HuH-7.5 (cell line): ENCODE measurements around the gene GAB4.
"Not testable (repeated sequence)": the region's sequence is repeated elsewhere in the genome, so short reads cannot be mapped to it uniquely, and the experiment has no call there.

Experiments used
- DNase-seq: peaks from one replicate; pipeline ENCODE4 v3.0.0; 2011; ENCODE audit warnings: low spot score

The GAB4 gene

DNA sequence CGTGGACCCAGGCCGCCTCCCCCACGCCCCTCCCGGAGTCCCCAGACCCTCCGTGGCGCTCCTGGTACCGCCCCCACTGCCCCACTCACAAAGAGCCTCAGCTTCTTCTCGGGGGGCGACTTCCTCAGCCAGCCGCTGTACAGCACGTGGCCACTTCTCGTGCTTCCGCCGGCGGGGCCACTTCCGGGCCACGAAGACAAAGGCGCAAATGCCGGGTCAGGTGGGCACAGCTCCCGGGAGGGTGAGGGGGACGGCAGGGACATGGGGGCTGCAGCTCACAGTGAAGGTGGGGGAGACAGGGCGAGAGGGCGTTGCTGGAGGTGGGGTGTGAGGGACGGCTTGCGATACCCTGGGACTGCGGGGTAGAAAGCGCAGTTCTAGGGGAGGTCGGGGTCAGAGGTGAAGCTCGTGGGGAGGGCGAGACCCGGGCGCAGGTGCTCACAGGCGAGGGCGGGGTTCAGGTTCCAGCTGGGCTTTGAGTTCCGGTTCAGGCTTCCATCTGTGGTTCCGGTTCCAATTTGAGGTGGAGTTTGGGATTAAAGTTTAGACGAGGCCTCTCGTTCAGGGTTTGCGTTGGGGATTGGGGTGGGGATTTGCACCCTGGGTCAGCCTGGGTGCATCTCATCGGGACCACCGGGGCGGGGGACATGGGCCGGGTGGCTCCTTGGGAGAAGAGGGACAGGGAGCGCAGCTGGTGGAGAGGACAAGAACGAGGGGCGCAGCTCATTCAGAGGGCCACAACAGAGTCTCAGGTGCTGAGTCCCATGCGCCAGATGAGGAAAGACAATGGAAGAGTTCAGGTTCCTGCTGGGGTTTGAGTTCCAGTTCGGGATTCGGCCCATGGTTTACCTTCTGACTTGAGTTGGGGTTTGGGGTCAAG lies at the start of gene GAB4:
Gene GAB4, minus strand, starts transcription at position 371 of the 880 bp plus-strand sequence. Its CDS starts 108 bp downstream, at position 263.
- no peak for DNase-seq

- no peak for DNase-seq
Measured at GRCh38 chr22:17056807-17057206, 48.8 kb upstream of the GAB4 start.

DNA sequence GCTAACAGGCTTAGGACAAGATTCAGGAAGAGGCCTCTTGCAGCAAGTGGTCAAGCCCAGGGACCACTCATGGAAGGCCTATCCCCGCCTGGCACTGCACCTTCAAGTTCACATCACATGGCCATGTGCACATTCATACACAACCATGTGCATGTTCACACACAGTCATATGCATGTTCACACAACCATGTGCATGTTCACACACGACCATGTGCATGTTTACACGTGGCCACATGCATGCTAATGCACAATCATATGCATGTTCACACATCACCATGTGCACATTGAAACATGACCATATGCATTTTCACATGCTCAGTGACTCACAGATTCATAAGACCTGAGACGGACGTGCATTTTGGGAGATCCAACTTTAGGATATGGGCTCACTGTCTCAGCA lies 48.0 kb upstream of the GAB4 start:
- DNase-seq = no peak

GRCh38 chr22:17047656-17048055 lies 39.6 kb upstream of the GAB4 start:
- DNase-seq = no peak

GRCh38 chr22:17046566-17047348 lies 38.7 kb upstream of the GAB4 start:
- DNase-seq = no peak

- no peak for DNase-seq
Measured at GRCh38 chr22:17043521-17043920, 35.5 kb upstream of the GAB4 start.

- DNase-seq = not testable (repeated sequence)
Measured at GRCh38 chr22:17036842-17037711, 29.1 kb upstream of the GAB4 start.

DNA sequence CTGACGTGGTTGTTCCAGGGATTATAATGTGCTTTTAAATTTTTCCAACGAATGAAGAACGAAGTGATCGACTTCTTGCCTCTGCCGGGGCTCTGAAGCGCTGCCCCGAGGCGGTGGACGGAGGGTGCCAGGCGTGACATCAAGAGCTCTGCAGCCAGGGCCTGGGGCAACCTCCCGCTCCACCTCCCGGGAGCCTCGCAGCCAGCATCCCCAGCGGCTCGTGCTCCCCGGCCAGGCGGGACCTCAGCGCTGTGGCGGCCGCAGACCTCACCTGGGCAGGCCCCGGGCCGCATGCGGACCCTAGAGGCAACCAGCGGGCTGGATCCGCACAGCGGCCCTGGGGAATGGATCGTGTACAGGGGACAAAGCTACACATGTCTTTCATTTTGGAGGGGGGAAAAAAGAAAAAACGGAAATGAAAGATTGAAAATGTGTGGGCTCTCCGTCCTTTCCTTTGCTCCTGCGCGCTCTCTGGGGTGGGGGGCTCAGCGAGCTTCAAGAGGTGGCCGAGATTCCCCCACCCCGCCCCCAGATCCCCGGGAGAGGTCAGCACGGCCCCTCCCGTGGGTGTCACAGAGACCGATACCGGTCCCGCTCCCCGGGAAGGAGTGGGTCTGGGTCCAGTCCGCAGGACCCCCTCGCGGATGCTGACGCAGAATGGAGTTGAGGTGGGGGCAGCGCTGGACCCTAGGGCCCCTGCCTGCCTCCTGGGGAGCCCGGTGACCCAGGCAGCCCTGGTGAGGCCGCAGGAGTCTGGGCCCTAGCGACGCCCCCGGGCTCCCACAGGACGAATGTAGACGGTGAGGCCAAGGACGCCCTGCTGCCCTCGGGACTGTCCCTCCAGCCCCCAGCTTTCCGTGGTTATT lies 28.2 kb upstream of the GAB4 start:
- not testable (repeated sequence) for DNase-seq

GRCh38 chr22:17035246-17035645 lies 27.2 kb upstream of the GAB4 start:
- DNase-seq = no peak

- not testable (repeated sequence) for DNase-seq
Measured at GRCh38 chr22:17034532-17034931, 26.5 kb upstream of the GAB4 start.

DNA sequence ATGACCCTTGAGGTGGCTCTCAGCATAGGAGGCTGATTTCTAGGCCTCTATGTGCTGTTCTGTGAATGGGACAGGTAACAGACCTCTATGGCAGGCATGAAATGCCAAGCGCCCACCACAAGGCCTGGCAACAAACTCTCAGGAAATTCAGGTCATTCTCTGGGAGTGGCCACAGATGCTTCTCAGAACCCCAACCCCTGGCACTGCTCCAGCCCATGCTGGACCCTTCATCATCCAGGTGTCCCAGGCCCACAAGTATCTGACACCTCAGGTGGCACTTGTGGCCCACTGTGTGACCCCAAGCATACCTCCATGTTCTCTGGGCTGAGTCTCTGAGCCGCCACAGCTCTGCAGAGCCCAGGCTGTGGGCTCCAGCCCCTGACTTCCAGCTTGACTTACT lies 24.3 kb upstream of the GAB4 start:
- not testable (repeated sequence) for DNase-seq

DNA sequence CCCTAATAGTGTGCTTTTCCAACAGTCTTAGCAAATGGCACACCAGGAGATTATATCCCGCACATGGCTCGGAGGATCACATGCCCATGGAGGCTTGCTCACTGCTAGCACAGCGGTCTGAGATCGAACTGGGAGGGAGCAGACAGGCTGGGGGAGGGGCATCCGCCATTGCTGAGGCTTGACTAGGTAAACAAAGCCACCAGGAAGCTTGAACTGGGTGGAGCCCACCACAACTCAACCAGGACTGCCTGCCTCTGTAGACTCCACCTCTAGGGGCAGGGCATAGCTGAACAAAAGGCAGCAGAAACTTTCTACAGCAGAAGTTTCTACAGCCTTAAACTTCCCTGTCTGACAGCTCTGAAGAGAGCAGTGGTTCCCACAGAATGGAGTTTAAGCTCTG lies 16.4 kb upstream of the GAB4 start:
- DNase-seq = not testable (repeated sequence)

DNA sequence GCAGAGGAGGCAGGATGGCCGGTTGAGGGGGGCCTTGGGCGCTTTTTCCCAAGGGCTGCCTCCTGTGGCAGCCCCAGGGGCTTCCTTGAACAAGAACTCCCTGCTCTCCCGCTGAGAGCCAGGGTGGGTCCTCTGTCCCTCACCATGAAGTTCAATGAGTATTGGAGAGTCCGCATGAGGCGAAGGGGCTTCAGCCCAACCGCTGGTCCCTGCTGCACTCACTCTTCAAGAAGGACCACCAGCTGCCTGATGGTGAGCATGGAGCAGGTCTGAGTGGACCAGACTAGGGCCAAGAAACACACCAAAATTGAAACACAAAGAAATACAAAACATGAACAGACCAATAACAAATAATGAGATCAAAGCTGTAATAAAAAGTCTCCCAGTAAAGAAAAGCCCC lies 7.5 kb upstream of the GAB4 start:
- DNase-seq = not testable (repeated sequence)

- not testable (repeated sequence) for DNase-seq
Measured at GRCh38 chr22:17014101-17014440, 6.0 kb upstream of the GAB4 start.

DNA sequence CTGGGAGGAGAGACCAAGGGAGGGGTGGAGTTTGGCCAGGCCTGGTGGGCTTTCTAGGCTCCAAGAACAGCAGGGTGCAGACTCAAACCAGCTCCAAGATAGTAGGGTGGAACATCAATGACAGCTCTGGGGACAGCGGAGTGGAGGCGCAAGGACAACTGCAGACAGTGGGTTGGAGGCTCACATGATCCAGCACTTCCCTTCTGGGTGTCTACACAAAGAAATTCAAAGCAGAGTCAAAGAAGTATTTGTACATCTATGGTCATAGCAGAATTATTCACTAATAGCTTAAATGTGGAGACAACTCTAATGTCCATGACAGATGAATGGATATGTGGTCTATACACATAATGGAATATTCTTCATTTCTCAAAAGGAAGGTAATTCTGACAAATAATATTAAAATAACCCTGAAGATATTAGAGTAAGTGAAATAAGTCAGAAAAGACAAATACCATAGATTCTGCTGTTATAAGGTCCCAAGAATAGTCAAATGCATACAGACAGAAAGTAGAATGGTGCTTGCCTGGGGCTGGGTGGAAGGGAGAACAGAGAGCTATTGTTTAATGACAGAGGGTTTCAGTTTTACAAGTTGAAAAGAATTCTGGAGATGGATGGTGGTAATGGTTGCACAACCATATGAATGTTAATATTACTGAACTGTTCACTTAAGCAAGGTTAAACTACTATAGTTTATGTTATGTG lies 5.5 kb upstream of the GAB4 start:
- no peak for DNase-seq

- DNase-seq = no peak
Measured at GRCh38 chr22:17012267-17012666, 4.2 kb upstream of the GAB4 start.

GRCh38 chr22:17009640-17010291 lies 1.7 kb upstream of the GAB4 start:
- DNase-seq = no peak

DNA sequence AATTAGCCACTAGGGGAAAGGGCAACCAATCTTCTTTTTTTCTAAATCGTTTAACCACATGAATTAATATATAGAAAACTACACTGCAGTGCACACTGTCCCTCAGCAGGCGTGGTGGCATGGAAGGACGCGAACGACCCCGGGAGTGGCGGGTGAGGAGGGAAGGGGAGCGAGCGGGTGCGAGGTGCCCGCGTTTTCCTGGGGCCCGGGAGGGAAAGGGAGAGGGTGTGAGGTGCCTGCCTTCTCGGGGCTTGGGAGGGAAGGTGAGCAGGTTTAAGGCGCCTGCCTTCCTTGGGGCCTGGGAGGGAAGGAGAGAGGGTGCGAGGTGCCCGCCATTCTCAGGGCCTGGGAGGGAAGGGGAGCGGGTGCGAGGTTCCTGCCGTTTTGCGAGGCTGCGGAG lies 765 bp downstream of the GAB4 start:
- DNase-seq = no peak

DNA sequence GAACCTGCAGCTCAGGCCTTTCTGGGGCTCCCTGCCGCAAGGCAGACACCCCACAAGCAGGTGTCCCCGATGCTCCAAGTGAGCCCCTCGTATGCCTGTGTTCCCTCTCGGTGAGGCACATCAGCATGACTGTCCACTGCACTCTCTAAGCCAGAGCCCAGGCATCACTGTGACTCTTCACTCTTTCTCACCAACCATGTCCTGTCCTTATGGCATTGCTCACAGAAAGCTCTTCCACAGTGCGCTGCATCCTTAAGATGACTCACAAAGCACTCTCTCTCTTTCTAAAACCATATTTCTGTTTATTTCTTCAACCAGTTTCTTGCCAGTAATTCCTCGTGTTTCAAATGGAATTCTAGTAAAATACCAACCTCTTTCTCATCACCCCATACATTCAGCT lies 18.1 kb downstream of the GAB4 start:
- DNase-seq = no peak

DNA sequence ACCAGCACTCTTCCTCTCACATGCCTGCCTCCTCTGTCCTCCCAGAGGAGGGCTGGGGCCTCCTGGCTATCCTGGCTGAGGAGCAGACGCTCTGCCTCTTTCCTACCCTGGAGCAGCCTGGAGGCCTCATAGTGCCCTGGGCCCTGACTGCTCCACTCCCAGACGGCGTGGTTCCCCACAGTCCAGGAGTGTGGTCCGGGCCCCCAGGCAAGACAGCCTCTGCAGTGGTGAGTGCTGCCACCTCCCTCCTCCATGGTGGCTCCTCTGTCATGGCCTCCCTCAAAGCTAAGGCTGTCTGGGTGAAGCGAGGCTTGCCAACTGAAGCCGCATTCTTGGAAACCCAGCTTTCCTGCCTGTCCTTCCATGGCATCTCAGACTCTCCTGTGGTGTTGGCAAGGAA lies 19.8 kb downstream of the GAB4 start:
- DNase-seq = no peak
